ENCODE data around the gene GSE1.

- no peak for TF ChIP-seq CTCF (IDR thresholded peaks at IDR 0.05)
- TF ChIP-seq POLR2AphosphoS5 (IDR thresholded peaks at IDR 0.05), result no peak
These were observed 649 bp downstream of the GSE1 start for GRCh38 chr16:85613604-85614337.

Data from breast epithelium (tissue), 3 donors.